ENCODE data around the gene CFAP46.

- TF ChIP-seq CTCF (IDR thresholded peaks at IDR 0.05) (no peak), EZH2 (IDR thresholded peaks at IDR 0.05) (no peak), EZH2phosphoT487 (IDR thresholded peaks at IDR 0.05) (no peak)
Observed at GRCh38 chr10:132844069-132844809, 98.1 kb downstream of the CFAP46 start.
